Psoas muscle (tissue), 8 donors: ENCODE measurements around the gene HOMER2. TPM values are rescaled to one million over a fixed set of nuclear protein-coding genes. Genes with fewer than 3 reads are reported as not detected.
A peak's percentile ranks its signal among the peaks of the same experiment; 100 is the strongest.

ENCODE experiments used
- ATAC-seq, 4 donors: fragments of 200-7000 bp; cut with Tn5 transposase; one replicate each; pipeline ENCODE4 v1.9.1; 2020; ENCODE audit warnings: moderate library complexity in 3 of 4, mild to moderate bottlenecking in 2 of 4
- DNase-seq, 2 donors: peaks; one replicate each; pipeline ENCODE4 v3.0.0-alpha.2; 2020
- H3K27ac ChIP-seq: fragments of 200-600 bp; one replicate; pipeline ENCODE4 v1.8.0; 2022
- H3K27me3 ChIP-seq, 3 donors: fragments of 200-600 bp in 1 of 3; one replicate each; pipeline versions ENCODE4 v1.6.1 to v1.8.0; 2013 to 2022; ENCODE audit warnings: low read length in 2 of 3, mild to moderate bottlenecking in 2 of 3, moderate library complexity in 1 of 3; ENCODE audit not compliant: insufficient read depth in 3 of 3
- H3K36me3 ChIP-seq, 2 donors: fragments of 200-600 bp in 1 of 2; one replicate each; pipeline versions ENCODE4 v1.6.1 to v1.8.0; 2013 to 2022; ENCODE audit warnings: low read depth in 1 of 2, mild to moderate bottlenecking in 1 of 2, moderate library complexity in 1 of 2; ENCODE audit not compliant: insufficient read depth in 1 of 2
- H3K4me1 ChIP-seq: fragments of 200-600 bp; one replicate; pipeline ENCODE4 v1.8.0; 2022
- H3K4me3 ChIP-seq: fragments of 200-600 bp; one replicate; pipeline ENCODE4 v1.8.0; 2022; ENCODE audit warnings: mild to moderate bottlenecking
- H3K9me3 ChIP-seq: fragments of 200-600 bp; one replicate; pipeline ENCODE4 v1.8.0; 2022
- CTCF ChIP-seq: fragments of 200-600 bp; IDR thresholded peaks from one replicate; pipeline ENCODE4 v1.8.0; 2022; ENCODE audit warnings: antibody characterized with exemption
- WGBS, 3 donors: extraction: QIAGEN DNeasy Blood & Tissue Kit; methylation state at CpG; one replicate each; pipeline versions ENCODE4 v1.1.6 to v1.1.7; 2013; 5-methylcytosine and 5-hydroxymethylcytosine counted together
- intact Hi-C, 2 donors: fragments of 100-400 bp; cut with DNase I; formaldehyde crosslinking; loops; one replicate each; pipeline versions ENCODE4 v1.11.0 to v1.14.2; 2022
- polyA plus RNA-seq, 3 donors: library from polyadenylated mRNA; stranded (reverse); fragments of 200-250 nt; gene quantifications; one replicate each; pipeline ENCODE4 v1.2.3, GENCODE V29; 2013
- total RNA-seq, 4 donors: library from RNA; stranded (reverse); fragmentation: NEBNext Ultra II Directional in 2 of 4; extraction: Animal tissue kit (Norgen Biotek cat#: 25700) in 2 of 4; gene quantifications; one replicate each; pipeline versions ENCODE4 v1.2.1 to v1.2.4, GENCODE V29; 2021 to 2023
- donor health status: healthy with polysubstance abuse.
- donor health status: DM: no; HTN: no; CAD: no; lungs with moderate emphysema.
- donor health status: Bipolar disorder and iron deficiency.
- donor health status: healthy.
- donor health status: DM: yes; HTN: yes; CAD: no.
- donor health status: DM: no; HTN: no; CAD: no.
- donor health status: DM: no; HTN: no; CAD: no.
- donor health status: DM: yes; HTN: yes; CAD: no.

HOMER2 gene
- total and polyA plus RNA-seq, 7 donors: 27.2 to 119 (median 53.9) TPM

GRCh38 chr15:82922737-82923136, 29.8 kb downstream of the HOMER2 start:
- ATAC-seq (no peak), DNase-seq (no peak)
- TF ChIP-seq CTCF: no peak
- WGBS, 3 donors: 85 to 90% (median 88%) methylated on average over 4 of the region's 4 CpGs
- Histone ChIP-seq H3K27me3 (no peaks in the 10 kb centered on the region), H3K27ac (peak overlapping the region; percentile 55), H3K4me1 (peaks cover 44% of the 10 kb centered on the region), H3K9me3 (no peaks in the 10 kb centered on the region), H3K4me3 (no peak overlapping the region), H3K36me3 (no peaks in the 10 kb centered on the region)
- intact Hi-C loops: no loop called here

- ATAC-seq (no peak), DNase-seq (no peak)
- peak overlapping the region; percentile 55 for H3K27ac ChIP-seq
- H3K36me3 ChIP-seq: no peaks in the 10 kb centered on the region
- TF ChIP-seq CTCF: no peak
- H3K4me3 ChIP-seq: no peak overlapping the region
- intact Hi-C loops: no loop called here
- peaks cover 52% of the 10 kb centered on the region for H3K4me1 ChIP-seq
- H3K9me3 ChIP-seq: no peaks in the 10 kb centered on the region
- H3K27me3 ChIP-seq: no peaks in the 10 kb centered on the region
Observed at GRCh38 chr15:82921939-82922338, 30.6 kb downstream of the HOMER2 start.

GRCh38 chr15:82921242-82921641, 31.3 kb downstream of the HOMER2 start:
- WGBS, 3 donors: 47 to 73% (median 51%) methylated on average over 8 of the region's 8 CpGs
- Histone ChIP-seq H3K4me3 (no peak overlapping the region), H3K9me3 (no peaks in the 10 kb centered on the region), H3K4me1 (peaks cover 59% of the 10 kb centered on the region), H3K36me3 (no peaks in the 10 kb centered on the region), H3K27ac (peak overlapping the region; percentile 55), H3K27me3 (no peaks in the 10 kb centered on the region)
- intact Hi-C loops: no loop called here
- no peak for DNase-seq
- no peak for TF ChIP-seq CTCF
- no peak for ATAC-seq

- intact Hi-C loops: no loop called here
Observed at GRCh38 chr15:82919231-82919886, 33.2 kb downstream of the HOMER2 start.

More at GRCh38 chr15:82919231-82919886, 33.2 kb downstream of the HOMER2 start:
- Histone ChIP-seq H3K4me1 (peaks cover 66% of the 10 kb centered on the region), H3K27me3 (no peaks in the 10 kb centered on the region), H3K27ac (peak overlapping the region; percentile 87), H3K36me3 (no peaks in the 10 kb centered on the region), H3K9me3 (no peaks in the 10 kb centered on the region), H3K4me3 (no peak overlapping the region)
- ATAC-seq (peak; percentile 48 to 66 (median 62)), DNase-seq (peak; percentile 50 to 71)
- no peak for TF ChIP-seq CTCF
- 34 to 51% (median 38%) methylated on average over 6 of the region's 6 CpGs for WGBS, 3 donors
